Fibroblast of lung (primary cell): ENCODE results near the gene GPR107.

Experiments used
- CTCF ChIP-seq, 2 donors: IDR thresholded peaks in 1 of 2; conservative IDR thresholded peaks in 1 of 2; 1 replicate in 1 of 2; 2 replicates in 1 of 2; pipeline ENCODE4 v1.5.1; 2011 to 2012; ENCODE audit warnings: low read length in 2 of 2, control low read depth in 1 of 2, inconsistent platforms in 1 of 2, low read depth in 1 of 2, mild to moderate bottlenecking in 1 of 2
- EZH2 ChIP-seq: IDR thresholded peaks from 2 replicates; pipeline ENCODE4 v1.5.1; 2012; ENCODE audit warnings: low read length, control low read depth, mild to moderate bottlenecking; ENCODE audit errors: missing control alignments

GRCh38 chr9:130149654-130150286 is 96.1 kb downstream of the GPR107 start:
- TF ChIP-seq CTCF (conservative IDR thresholded peaks at IDR 0.05 in 1 of 2, IDR thresholded peaks at IDR 0.05 in 1 of 2; ENCODE audit: low read depth in 1 of 2, low read length in 2 of 2) (no peak), EZH2 (no peak)
